Gastrocnemius medialis (tissue), 4 donors: Measurements from ENCODE around the gene ENGASE. TPM values are rescaled to one million over a fixed set of nuclear protein-coding genes. Genes with fewer than 3 reads are reported as not detected.

Experiments used
- ATAC-seq, 2 donors: fragments of 150-250 bp; one replicate each; pipeline ENCODE4 v1.9.1; 2016
- DNase-seq, 2 donors: peaks; one replicate each; pipeline ENCODE4 v3.0.0-alpha.2; 2019
- H3K27ac ChIP-seq, 4 donors: fragments of 200-600 bp; sonication (generic); 1 replicate in 1 of 4; 2 replicates in 3 of 4; pipeline ENCODE4 v1.5.1; 2016 to 2018; ENCODE audit warnings: mild to moderate bottlenecking in 2 of 4, moderate library complexity in 1 of 4
- H3K27me3 ChIP-seq, 3 donors: fragments of 200-600 bp; sonication (generic) in 2 of 3; 1 replicate in 1 of 3; 2 replicates in 2 of 3; pipeline versions ENCODE4 v1.5.1 to v1.6.0; 2016 to 2019; ENCODE audit warnings: mild to moderate bottlenecking in 1 of 3, moderate library complexity in 1 of 3
- H3K36me3 ChIP-seq, 2 donors: fragments of 200-600 bp; sonication (generic) in 1 of 2; one replicate each; pipeline ENCODE4 v1.5.1; 2017 to 2018
- H3K4me1 ChIP-seq, 2 donors: fragments of 200-600 bp; sonication (generic) in 1 of 2; one replicate each; pipeline ENCODE4 v1.5.1; 2016 to 2017; ENCODE audit warnings: mild to moderate bottlenecking in 2 of 2
- H3K4me3 ChIP-seq, 4 donors: fragments of 200-600 bp; sonication (generic) in 3 of 4; 1 replicate in 1 of 4; 2 replicates in 3 of 4; pipeline ENCODE4 v1.5.1; 2016 to 2019; ENCODE audit warnings: mild to moderate bottlenecking in 2 of 4
- H3K9me3 ChIP-seq, 3 donors: fragments of 200-600 bp; sonication (generic) in 2 of 3; 1 replicate in 1 of 3; 2 replicates in 2 of 3; pipeline ENCODE4 v1.5.1; 2016 to 2019
- POLR2A ChIP-seq, 2 donors: fragments of 450-650 bp; IDR thresholded peaks; one replicate each; pipeline ENCODE4 v1.6.1; 2017; ENCODE audit warnings: antibody characterized with exemption in 2 of 2, mild to moderate bottlenecking in 2 of 2, moderate library complexity in 2 of 2
- in situ Hi-C, 4 donors: fragments of 200-750 bp; cut with MboI; loops; one replicate each; pipeline versions ENCODE4 v1.15.0 to v1.8.0; 2017; ENCODE audit warnings: low sequenced_read_pairs in 4 of 4
- intact Hi-C: fragments of 100-400 bp; cut with DNase I; formaldehyde crosslinking; loops from one replicate; pipeline ENCODE4 v1.15.1; 2023; ENCODE audit warnings: low total_unique reads
- total RNA-seq, 4 donors: library from RNA; depleted of rRNA; stranded (reverse); fragments of >200 nt; gene quantifications; one replicate each; pipeline versions ENCODE4 v1.1.0 to v1.2.3, GENCODE V29; 2016
- TF ChIP-seq, protein P1 (sequence below), 5 experiments: fragments of 450-650 bp in 3 of 5; fragments of 200-600 bp in 2 of 5; sonication (generic) in 2 of 5; IDR thresholded peaks in 4 of 5; conservative IDR thresholded peaks in 1 of 5; 1 replicate in 4 of 5; 2 replicates in 1 of 5; pipeline ENCODE4 v1.5.1; 2016 to 2019; ENCODE audit warnings: antibody characterized with exemption in 5 of 5, mild to moderate bottlenecking in 3 of 5, moderate library complexity in 3 of 5

The ENGASE gene
- total RNA-seq, 4 donors from 2014 or later, result 5.1 to 14.2 (median 9.3) TPM

DNA sequence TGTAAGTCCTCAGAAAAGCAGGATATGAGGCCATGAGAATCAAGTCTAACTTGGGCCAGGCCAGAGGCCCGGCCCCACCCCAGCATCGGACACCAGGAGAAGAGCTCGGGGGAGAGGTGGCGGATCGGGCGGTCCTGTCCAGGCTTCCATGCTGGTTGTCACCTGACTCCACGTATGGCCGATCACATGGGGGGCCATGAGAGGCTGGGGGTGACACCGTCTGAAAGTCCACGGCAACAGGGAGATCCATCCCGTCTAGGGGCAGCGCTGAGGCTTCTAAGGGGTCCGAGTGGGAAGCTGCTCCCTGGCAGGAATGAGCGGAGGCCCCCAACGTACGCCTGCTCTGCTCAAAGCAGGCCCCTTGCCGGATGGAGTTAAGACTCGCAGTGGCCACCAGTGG is 25.8 kb downstream of the ENGASE start:
- ATAC-seq, result no peak
- in situ Hi-C loops, result no loop called here
- H3K27ac ChIP-seq, result no peak overlapping the region
- intact Hi-C loops, result no loop called here
- peaks cover 57 to 69% (median 63%) of the 10 kb centered on the region in 3 donors for H3K27me3 ChIP-seq
- peaks cover 0 to 2% of the 10 kb centered on the region in 2 donors for H3K4me1 ChIP-seq
- TF ChIP-seq POLR2A (IDR thresholded peaks at IDR 0.05), result no peak
- TF ChIP-seq, protein P1, sequence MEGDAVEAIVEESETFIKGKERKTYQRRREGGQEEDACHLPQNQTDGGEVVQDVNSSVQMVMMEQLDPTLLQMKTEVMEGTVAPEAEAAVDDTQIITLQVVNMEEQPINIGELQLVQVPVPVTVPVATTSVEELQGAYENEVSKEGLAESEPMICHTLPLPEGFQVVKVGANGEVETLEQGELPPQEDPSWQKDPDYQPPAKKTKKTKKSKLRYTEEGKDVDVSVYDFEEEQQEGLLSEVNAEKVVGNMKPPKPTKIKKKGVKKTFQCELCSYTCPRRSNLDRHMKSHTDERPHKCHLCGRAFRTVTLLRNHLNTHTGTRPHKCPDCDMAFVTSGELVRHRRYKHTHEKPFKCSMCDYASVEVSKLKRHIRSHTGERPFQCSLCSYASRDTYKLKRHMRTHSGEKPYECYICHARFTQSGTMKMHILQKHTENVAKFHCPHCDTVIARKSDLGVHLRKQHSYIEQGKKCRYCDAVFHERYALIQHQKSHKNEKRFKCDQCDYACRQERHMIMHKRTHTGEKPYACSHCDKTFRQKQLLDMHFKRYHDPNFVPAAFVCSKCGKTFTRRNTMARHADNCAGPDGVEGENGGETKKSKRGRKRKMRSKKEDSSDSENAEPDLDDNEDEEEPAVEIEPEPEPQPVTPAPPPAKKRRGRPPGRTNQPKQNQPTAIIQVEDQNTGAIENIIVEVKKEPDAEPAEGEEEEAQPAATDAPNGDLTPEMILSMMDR (IDR thresholded peaks at IDR 0.05 in 4 of 5, conservative IDR thresholded peaks at IDR 0.05 in 1 of 5), result no peak
- no peaks in the 10 kb centered on the region for H3K36me3 ChIP-seq
- no peak overlapping the region for H3K4me3 ChIP-seq
- no peak for DNase-seq
- no peaks in the 10 kb centered on the region for H3K9me3 ChIP-seq

DNA sequence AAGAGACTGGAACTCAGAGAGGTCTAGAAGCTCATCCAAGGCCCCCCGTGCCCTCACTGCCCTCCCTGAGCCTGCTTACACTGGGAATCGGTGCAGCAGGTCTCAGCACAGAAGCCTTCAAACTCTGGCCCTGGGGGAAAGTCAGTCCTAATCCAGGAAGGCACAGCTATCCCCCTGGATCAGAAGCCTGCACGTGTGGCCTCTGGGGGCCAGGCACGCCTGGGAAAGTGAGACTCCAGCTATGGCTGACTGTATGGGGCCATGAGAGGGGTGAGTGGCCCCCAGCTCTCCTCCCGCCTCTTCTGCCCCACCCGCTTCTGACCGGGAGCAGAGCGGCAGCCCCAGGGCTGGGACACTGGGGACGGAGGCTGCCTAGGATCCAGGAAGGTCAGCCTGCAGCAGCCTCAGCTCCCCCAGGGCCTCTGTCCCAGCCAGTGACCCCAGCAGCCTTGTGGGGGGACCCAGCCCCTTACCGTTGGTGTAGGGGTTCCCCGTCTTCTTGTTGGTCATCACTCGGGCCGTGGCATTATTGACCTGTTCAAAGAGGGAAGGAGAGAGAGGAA is 26.6 kb downstream of the ENGASE start:
- TF ChIP-seq POLR2A (IDR thresholded peaks at IDR 0.05), result no peak
- TF ChIP-seq, protein P1 (IDR thresholded peaks at IDR 0.05 in 4 of 5, conservative IDR thresholded peaks at IDR 0.05 in 1 of 5), result no peak
- no peak overlapping the region for H3K27ac ChIP-seq
- no peak for ATAC-seq
- in situ Hi-C loops, result no loop called here
- intact Hi-C loops, result no loop called here
- H3K27me3 ChIP-seq, result peaks cover 50 to 62% (median 55%) of the 10 kb centered on the region in 3 donors
- no peak for DNase-seq
- no peaks in the 10 kb centered on the region for H3K36me3 ChIP-seq
- H3K4me3 ChIP-seq, result no peak overlapping the region
- peaks cover 0 to 2% of the 10 kb centered on the region in 2 donors for H3K4me1 ChIP-seq
- H3K9me3 ChIP-seq, result no peaks in the 10 kb centered on the region

DNA sequence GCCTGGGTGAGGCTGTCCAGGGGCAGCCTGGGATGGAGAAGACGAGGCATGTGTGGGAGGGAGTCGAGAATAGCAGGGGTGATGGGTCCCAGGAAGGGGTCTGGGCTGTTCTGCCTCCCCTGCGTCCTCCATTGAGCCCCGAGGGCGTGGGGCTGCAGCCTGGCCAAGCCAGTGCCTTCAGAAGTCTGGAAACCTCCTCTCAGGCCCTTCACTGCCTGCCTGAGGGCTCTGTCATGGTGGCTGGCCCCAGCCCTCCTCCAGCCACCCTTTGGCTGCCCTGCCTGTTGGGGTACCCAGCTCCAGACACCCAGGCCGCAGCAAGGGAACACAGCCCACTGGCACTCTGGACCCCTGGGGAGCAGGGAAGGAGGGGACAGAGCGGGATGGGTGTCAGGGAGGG is 27.6 kb downstream of the ENGASE start:
- no peaks in the 10 kb centered on the region for H3K36me3 ChIP-seq
- peaks cover 0 to under 1% of the 10 kb centered on the region in 2 donors for H3K4me1 ChIP-seq
- peaks cover 45 to 52% (median 50%) of the 10 kb centered on the region in 3 donors for H3K27me3 ChIP-seq
- in situ Hi-C loops (no loop called here), intact Hi-C loops (no loop called here)
- no peak for TF ChIP-seq POLR2A (IDR thresholded peaks at IDR 0.05)
- TF ChIP-seq, protein P1 (IDR thresholded peaks at IDR 0.05 in 4 of 5, conservative IDR thresholded peaks at IDR 0.05 in 1 of 5), result no peak
- H3K27ac ChIP-seq, result no peak overlapping the region
- no peak for DNase-seq
- H3K4me3 ChIP-seq, result no peak overlapping the region
- H3K9me3 ChIP-seq, result no peaks in the 10 kb centered on the region
- ATAC-seq, result no peak

DNA sequence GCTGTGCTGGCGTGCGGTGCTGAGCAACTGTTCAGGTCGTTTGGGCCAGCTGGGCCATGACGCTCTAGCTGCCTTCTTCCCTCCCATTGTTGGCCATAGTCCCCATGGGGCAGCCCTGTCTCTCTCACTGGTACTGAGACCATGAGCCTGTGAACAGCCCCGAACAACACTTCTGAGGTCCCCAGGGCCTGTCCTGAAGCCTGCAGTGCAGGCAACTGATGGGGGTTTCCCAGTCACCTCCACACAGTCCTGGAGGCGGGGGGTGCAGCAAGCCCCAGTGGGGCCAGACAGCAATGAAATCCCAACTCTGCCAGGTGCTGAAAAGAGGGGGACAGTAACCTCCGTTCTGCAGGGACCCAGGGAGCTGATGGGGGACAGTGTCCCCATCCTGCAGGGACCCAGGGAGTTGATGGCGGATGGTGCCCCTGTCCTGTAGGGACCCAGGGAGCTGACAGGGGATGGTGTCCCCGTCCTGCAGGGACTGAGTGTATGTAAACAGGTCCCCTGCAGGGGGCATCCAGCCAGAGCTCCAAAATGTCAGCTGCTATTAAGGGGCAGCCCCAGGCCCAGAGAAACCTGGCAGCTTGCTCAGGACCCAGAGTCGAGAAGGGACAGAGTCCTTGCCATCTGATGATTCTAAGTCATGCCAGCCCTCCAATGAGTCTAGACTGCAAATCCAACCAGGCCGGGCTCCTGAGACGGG is 30.4 kb downstream of the ENGASE start:
- DNase-seq (no peak), ATAC-seq (no peak)
- H3K36me3 ChIP-seq, result no peaks in the 10 kb centered on the region
- intact Hi-C loops (no loop called here), in situ Hi-C loops (no loop called here)
- no peaks in the 10 kb centered on the region for H3K4me1 ChIP-seq
- no peaks in the 10 kb centered on the region for H3K9me3 ChIP-seq
- no peak overlapping the region for H3K4me3 ChIP-seq
- no peak overlapping the region for H3K27ac ChIP-seq
- H3K27me3 ChIP-seq, result peaks cover 31 to 39% (median 33%) of the 10 kb centered on the region in 3 donors
- no peak for TF ChIP-seq POLR2A (IDR thresholded peaks at IDR 0.05)
- TF ChIP-seq, protein P1 (IDR thresholded peaks at IDR 0.05 in 4 of 5, conservative IDR thresholded peaks at IDR 0.05 in 1 of 5), result no peak
